Gastroesophageal sphincter (tissue), 3 donors: ENCODE results near the gene COL12A1.

Experiments
- CTCF ChIP-seq, 4 experiments: fragments of 200-600 bp in 2 of 4; fragments of 450-650 bp in 2 of 4; sonication (generic) in 1 of 4; IDR thresholded peaks; one replicate each; pipeline ENCODE4 v1.5.1; 2017 to 2019; ENCODE audit warnings: antibody characterized with exemption in 4 of 4, mild to moderate bottlenecking in 2 of 4, moderate library complexity in 2 of 4
- EP300 ChIP-seq: sonication (generic); formaldehyde crosslinking; IDR thresholded peaks from one replicate; pipeline ENCODE4 v1.6.1; 2017; ENCODE audit warnings: antibody characterized with exemption, mild to moderate bottlenecking
- POLR2A ChIP-seq, 2 donors: fragments of 450-650 bp; IDR thresholded peaks; one replicate each; pipeline ENCODE4 v1.6.1; 2017; ENCODE audit warnings: antibody characterized with exemption in 2 of 2, mild to moderate bottlenecking in 2 of 2, moderate library complexity in 1 of 2
- POLR2AphosphoS5 ChIP-seq: sonication (generic); formaldehyde crosslinking; IDR thresholded peaks from one replicate; pipeline ENCODE4 v1.6.1; 2017; ENCODE audit warnings: antibody characterized with exemption

DNA sequence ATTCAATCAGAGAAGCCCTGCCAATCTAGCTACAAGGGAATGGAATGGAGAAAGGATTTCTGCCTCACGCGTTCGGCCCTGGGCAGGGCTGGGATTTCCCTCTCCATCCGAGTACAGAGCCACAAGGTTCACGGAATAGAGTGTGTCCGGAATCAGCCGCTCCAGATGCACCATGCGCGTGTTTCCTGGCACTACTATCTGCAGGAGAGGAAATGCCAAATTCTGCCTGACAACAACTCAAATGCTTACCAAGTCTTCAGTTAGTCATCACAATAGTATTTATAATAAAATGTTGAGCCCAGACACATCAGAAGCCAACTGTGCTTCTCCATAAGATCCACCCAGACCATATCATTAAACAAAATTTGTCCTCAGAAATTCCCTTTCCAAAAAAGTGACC, 75.1 kb downstream of the COL12A1 start:
- TF ChIP-seq CTCF (IDR thresholded peaks at IDR 0.05), result no peak
- no peak for TF ChIP-seq EP300
- no peak for TF ChIP-seq POLR2A (IDR thresholded peaks at IDR 0.05)
- TF ChIP-seq POLR2AphosphoS5, result no peak
